Skeletal muscle cell (primary cell): Measurements from ENCODE around the gene CXCR5.

Experiments used
- DNase-seq: peaks from one replicate; pipeline ENCODE4 v3.0.0-alpha.2; 2010; ENCODE audit warnings: low read depth
- H3K4me3 ChIP-seq: 2 replicates; pipeline ENCODE4 v1.5.1; 2011; ENCODE audit warnings: low read depth, mild to moderate bottlenecking, control low read depth, low read length, moderate library complexity

The CXCR5 gene

GRCh38 chr11:118939953-118940598 lies 56.4 kb downstream of the CXCR5 start:
- H3K4me3 ChIP-seq = no peak overlapping the region
- no peak for DNase-seq

- DNase-seq = no peak
Measured at GRCh38 chr11:118947091-118947490, 63.4 kb downstream of the CXCR5 start.

More at GRCh38 chr11:118947091-118947490, 63.4 kb downstream of the CXCR5 start:
- H3K4me3 ChIP-seq = no peak overlapping the region
